ENCODE results near the gene MAGI2.

Gene MAGI2

GRCh38 chr7:78642751-78643150 is 810.7 kb downstream of the MAGI2 start:
- no peak for TF ChIP-seq CTCF (conservative IDR thresholded peaks at IDR 0.05)
- no peak overlapping the region for H3K27ac ChIP-seq

- no peak for TF ChIP-seq CTCF (conservative IDR thresholded peaks at IDR 0.05)
- H3K27ac ChIP-seq: no peak overlapping the region
Observed at GRCh38 chr7:78638364-78638763, 815.1 kb downstream of the MAGI2 start.

- no peak overlapping the region for H3K27ac ChIP-seq
- no peak for TF ChIP-seq CTCF (conservative IDR thresholded peaks at IDR 0.05)
Observed at GRCh38 chr7:78636727-78637126, 816.7 kb downstream of the MAGI2 start.

- TF ChIP-seq CTCF (conservative IDR thresholded peaks at IDR 0.05): no peak
- no peak overlapping the region for H3K27ac ChIP-seq
Observed at GRCh38 chr7:78635026-78635793, 818.3 kb downstream of the MAGI2 start.

GRCh38 chr7:78634093-78634492 is 819.4 kb downstream of the MAGI2 start:
- H3K27ac ChIP-seq: no peak overlapping the region
- no peak for TF ChIP-seq CTCF (conservative IDR thresholded peaks at IDR 0.05)

GRCh38 chr7:78620920-78621319 is 832.5 kb downstream of the MAGI2 start:
- TF ChIP-seq CTCF (conservative IDR thresholded peaks at IDR 0.05): no peak

GRCh38 chr7:78616539-78616938 is 836.9 kb downstream of the MAGI2 start:
- H3K27ac ChIP-seq: no peak overlapping the region

More at GRCh38 chr7:78620920-78621319, 832.5 kb downstream of the MAGI2 start:
- no peak overlapping the region for H3K27ac ChIP-seq

More at GRCh38 chr7:78616539-78616938, 836.9 kb downstream of the MAGI2 start:
- no peak for TF ChIP-seq CTCF (conservative IDR thresholded peaks at IDR 0.05)
